GM18858 (cell line): ENCODE data around the gene CNTFR.

Experiments
- ATAC-seq: cut with Tn5 transposase; IDR thresholded peaks from one replicate; pipeline ENCODE4 v1.9.1; 2021; ENCODE audit not compliant: unreplicated experiment

The CNTFR gene

GRCh38 chr9:34508951-34509350 is 80.6 kb downstream of the CNTFR start:
- no peak for ATAC-seq

- no peak for ATAC-seq
These were observed 81.1 kb downstream of the CNTFR start for GRCh38 chr9:34508463-34508862.

DNA sequence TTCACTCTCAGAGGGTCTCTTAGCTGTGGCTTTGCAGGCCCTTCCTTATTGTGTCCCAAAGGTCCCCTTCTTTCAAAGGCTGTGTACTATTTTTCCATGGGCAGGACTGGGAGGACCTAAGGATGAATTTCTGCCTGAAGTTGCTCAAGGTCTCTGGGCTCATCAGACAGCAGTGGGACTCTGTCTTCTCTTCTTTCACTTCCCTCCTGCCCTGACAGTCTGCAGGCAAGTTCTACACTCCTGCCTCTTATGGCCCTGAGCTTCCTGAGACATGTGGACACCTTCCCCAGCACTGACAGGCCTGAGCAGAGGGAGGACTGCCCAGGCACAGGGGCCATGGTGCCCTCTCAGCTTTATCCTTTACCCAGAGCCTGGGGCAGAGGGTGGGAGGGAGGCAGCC is 81.6 kb downstream of the CNTFR start:
- ATAC-seq: no peak

GRCh38 chr9:34507556-34507955 is 82.0 kb downstream of the CNTFR start:
- no peak for ATAC-seq

- no peak for ATAC-seq
These were observed 82.9 kb downstream of the CNTFR start for GRCh38 chr9:34506623-34507022.

- ATAC-seq: no peak
These were observed 84.0 kb downstream of the CNTFR start for GRCh38 chr9:34505370-34506120.

DNA sequence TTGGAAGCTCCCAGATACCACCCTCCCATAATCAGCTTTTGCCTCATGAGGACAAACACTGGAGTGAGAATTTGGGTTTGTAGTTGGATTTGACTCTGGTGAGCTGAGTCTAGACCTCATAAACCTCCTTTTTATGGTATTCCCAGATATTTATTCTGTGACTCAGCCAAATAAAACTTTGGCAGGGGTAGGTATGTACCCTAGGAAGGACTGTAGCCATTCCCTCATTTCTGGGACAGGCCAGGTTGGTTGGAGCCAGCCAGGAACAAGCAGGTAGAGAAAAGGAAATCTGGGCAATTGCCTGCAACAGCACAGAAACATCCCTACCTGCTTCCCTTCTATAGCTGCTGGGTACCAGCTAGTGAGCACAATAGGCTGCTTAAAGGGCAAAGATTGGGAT is 86.1 kb downstream of the CNTFR start:
- ATAC-seq: no peak

DNA sequence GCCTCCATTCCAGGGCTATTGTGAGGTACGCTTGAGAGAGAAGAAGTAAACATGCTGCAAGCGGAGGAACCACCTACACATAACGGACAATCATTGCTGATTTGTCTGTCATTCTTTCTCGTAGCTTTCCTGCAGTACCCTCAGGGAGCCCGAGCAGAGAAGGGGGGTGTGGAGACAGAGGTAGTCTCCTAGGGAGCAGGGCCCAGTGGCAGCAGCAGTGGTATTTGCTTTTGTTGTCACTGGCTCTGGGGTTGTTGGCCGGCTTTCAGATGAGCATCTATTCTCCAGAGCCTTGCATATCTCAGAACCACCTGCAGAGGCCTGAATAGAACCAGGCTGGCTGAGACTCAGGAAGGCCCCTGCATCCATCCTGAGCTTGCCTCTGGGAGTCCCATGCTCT is 86.6 kb downstream of the CNTFR start:
- ATAC-seq: no peak

DNA sequence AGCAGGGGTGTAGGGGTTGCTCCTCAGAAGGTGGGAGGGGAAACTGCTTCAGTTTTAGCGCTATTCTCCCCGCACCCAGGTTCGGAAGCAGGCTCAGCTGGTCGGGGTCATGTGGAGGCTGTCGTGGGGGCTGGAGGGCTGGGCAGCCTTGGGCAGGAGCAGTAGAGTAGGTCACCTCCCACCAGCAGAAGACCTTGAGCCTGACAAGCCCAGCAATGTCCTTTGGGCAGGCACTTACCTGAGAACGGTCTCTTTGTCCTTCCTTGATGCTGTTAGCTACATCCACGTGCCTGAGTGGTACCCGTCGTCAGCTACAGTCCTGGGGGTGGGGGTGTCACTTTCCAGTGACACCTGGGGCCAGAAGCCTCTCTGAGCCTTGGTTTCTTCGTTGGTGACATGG is 87.1 kb downstream of the CNTFR start:
- no peak for ATAC-seq

DNA sequence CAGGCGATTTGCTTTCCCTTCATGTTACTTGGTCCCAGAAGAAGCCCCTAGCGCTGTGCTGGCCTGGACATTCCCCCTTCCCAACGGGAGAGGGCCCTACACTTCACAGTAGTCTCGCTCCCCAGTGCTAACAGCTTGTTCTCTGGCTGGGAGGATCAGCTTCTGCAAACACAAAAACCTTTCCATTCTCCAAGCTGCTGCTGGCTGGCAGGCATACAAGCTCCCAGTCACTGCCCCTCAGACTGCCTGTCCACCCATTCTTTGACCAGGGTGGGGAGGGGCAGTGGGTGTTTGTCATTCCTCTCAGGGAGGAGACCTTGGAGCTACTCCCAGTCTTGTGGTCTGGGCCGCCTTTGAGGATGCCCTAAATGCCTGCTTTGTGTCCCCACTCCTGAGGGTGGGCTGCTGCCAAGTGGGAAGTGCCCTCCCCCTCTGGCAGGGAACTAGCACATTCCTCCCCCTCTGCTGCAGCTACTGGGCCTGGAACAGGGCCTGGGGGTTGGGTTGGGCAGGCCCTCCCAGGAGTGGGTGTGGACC is 87.6 kb downstream of the CNTFR start:
- no peak for ATAC-seq
